ENCODE measurements around the gene CDKAL1.
"Not testable (repeated sequence)": the region's sequence is repeated elsewhere in the genome, so short reads cannot be mapped to it uniquely, and the experiment has no call there.

The CDKAL1 gene

DNA sequence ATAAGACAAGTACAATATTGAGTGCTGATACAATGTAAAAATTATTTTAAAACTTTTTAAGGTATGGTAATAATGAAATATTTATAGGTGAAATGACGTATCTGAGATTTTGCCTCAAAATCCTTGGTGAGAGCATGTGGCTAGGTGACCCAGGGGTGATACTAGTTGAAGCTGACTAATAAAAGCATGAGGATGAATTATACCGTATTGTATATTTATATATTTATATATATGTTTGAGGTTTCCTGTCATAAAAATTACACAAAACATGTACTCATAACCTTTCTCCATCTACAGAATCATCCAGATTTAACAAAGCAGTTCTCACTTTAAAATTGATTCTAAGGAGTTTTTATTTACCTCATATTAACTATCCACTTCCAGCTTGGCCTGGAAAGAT, 358.1 kb downstream of the CDKAL1 start:
- DNase-seq = no peak

DNA sequence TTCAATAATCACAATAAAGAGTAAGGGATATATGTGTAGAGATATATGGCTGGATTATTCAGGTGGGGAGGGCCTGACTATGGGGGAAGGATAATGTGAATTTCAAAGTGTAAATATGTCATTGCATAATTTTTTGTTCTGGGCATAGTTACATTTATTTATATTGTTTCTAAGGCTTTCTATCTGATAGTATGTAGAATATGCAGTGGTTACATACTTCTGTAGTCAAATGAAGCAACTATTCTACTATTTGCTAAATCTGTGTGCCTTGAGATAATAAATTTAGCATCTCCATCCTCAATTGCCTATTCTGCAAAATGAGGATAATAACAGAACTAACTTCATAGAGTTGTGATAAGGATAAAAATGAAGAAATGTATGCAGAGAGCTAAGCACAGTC, 359.2 kb downstream of the CDKAL1 start:
- DNase-seq = no peak

DNA sequence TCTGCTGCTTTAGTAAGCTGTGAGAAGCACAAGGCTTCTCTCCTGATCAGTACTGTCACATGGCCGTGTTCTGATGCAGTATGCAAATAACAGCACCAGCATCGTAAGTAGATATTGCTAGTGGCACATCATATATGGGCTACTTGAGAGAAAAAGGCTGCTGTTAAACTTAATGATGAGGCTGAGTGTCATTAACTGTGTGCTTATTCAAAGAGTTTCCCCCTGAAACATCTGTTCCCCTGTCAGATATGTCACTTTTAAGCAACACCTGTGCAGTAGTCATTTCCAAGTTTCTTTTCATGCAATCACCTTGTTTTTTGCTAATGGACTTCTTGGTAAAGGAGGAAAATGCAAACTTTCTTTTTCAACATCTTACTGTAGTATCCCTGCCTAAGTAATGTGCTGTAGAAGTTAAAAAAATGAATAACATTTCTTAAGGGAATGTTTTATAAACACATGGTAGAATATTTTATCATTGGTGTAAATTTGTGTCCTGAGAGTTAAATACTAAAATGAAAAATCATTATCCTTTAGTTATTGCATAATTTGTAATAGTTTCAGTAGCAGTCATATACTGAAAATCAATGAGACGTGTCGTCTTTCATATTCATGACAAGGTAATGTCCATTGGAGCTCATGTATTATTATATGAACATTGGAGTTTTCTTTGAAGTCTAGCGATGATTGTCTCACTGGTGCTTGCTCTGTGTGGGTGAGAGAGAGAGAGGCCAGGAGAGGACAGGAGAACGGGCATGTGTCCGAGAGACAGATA, 366.3 kb downstream of the CDKAL1 start:
- no peak for DNase-seq

DNA sequence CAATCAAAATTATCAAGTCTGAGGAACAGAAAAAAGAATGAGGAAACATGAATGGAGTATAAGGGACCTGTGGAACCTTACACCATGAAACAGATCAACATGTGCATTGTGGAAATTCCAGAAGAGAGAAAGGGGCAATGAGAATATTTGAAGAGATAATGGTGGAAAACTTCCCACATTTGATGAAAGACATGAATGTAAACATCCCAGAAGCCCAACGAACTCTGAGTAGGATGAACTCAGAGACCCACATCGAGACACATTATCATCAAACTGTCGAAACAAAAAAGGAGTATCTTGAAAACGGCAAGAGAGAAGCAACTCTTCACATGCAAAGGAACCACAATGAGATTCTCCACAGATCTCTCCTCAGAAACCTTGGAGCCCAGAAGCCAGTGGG, 371.1 kb downstream of the CDKAL1 start:
- no peak for DNase-seq

DNA sequence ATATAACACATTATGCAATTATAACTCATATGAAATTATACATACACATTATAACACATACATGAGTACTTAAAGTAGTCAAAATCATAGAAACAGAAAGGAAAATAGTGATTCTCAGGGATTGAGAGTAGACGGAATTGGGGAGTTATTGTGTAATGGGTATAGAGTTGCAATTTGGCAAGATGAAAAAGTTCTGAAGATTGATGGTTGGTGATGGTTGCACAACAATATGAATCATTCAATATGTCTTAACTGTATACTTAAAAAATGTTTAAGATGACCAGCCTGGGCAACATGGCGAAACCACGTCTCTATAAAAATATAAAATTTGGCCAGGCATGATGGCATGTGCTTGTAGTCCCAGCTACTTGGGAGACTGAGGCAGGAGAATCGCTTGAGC, 372.7 kb downstream of the CDKAL1 start:
- DNase-seq = no peak

DNA sequence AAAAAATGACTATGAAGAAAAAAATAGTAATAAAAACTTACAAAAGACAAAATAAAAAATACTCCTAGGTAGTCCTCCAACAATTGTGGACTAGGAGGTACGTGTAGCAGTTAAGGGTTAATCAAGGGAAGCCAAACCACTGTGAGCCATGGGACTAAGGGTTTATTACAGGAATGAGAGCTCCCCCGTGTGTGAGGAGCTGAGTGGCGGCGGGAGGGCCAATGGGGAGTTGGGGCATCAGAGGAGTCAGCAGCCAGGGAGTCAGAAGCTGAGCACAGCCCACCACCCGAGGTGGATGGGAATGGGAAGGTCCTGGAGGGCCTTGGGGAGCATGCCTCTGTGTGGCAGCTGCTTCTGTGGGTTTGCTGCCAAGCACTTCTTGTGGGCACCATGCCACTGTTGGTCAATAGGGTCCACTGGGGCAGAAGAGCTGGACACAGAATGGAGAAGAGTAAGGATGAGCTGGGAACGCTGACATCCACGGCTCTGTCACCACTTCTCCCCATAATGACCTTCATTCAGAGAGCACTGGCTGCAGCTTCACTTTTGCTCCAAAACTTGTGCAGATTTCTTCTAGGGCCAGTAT, 373.3 kb downstream of the CDKAL1 start:
- no peak for DNase-seq

DNA sequence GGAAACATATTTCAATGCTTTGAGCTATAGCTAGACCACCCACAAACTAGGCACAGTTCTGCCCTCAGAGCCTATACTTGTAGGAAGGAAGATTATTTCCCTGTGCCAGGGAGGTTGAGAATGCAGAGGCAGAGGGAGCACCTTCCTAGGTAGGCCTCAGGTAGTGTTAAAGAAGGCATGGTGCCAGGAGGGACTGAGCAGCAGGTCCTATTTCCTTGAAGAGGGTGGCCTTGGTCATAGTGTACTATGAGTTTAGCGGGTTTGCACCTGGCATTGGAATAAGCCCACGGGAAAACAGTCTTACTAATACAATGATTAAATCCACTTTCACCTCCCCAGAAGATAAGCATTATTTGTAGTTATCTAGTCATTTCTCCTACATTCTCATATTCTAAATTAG, 375.4 kb downstream of the CDKAL1 start:
- DNase-seq = no peak

DNA sequence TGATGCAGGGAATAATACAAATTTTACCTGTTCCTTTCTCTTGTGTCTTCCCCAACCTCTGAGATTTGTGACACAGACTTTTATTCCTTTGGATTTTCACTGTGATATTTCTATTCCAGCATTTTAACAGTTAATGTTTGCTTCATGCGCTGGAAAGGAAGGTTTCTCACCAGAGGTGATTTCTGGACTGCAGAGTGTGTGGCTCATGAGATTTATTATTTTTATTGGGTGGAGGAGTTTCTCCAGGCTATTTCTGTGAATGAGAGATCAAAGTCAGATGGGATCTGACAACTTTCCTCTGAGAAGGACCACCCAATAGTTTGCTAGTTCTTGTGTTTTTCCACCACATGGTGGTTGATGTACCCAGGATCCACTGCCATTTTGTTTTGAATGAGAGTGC, 377.5 kb downstream of the CDKAL1 start:
- DNase-seq = no peak

DNA sequence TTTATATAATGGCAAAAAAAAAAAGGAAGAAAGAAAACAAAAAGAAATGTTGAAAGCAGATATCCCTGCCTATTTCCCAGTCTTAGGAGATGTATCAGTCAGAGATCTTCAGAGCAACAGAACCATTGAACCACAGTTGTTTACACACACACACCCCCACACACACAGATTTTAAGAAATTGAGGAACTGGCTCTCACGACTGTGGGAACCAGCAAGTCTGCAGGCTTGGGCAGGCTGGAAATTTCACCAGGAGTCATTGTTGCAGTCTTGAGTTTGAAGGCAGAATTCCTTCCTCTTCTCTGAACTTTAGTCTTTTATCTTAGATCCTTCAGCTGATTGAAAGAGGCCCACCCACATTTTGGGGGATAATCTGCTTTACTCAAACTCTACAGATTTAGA, 380.9 kb downstream of the CDKAL1 start:
- DNase-seq = no peak

DNA sequence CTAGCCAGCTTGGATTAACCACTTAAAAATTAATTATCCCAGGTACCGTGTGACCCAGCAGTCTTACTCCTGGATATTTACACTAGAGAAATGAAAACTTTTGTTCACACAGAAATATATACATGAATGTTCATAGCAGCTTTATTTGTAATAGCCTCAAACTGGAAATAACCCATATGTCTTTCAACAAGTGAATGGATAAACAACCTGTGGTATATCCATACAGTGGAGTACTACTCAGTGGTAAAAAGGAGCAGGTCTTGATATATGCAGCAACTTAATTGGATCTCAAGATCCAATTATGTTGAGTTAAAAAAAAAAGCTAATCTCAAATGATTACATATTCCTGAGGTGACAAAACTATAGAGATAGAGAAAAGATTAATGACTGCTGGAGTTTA, 381.4 kb downstream of the CDKAL1 start:
- no peak for DNase-seq

DNA sequence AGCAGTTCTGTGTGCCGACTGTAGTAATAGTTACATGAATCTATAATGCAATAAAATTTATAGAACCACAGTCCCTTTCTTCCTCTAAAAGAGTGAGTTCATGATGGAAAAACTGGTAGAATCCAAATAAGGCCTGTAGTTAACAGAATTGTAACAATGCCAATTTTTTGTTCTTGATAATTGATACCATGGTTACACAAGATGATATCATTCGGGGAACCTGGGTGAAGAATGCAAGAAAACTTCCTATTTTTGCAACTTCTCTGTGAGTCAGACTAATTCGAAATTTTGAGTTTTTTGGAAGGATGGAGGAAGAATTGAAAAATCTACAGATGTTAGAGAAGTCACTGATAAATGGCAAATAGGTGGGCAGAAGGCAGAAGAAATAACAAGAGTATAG, 381.8 kb downstream of the CDKAL1 start:
- no peak for DNase-seq

DNA sequence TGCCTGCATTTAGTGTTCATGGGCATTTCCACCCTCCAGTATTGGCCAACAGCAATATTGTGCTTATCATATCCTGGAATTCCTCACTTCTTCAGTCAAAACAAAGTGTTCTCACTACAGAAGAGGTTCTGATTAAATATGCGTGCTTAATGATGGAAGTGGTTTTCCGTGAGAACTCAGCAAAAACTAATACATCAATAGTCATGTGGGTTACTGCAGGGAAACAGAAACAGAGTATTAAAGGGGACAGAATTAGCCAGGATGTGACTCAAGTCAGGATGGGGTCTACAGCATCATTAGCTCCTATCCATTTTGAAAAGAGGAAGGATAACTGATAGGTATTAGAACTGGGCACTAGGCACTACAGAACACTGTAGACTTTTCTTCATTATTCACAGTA, 384.6 kb downstream of the CDKAL1 start:
- no peak for DNase-seq

DNA sequence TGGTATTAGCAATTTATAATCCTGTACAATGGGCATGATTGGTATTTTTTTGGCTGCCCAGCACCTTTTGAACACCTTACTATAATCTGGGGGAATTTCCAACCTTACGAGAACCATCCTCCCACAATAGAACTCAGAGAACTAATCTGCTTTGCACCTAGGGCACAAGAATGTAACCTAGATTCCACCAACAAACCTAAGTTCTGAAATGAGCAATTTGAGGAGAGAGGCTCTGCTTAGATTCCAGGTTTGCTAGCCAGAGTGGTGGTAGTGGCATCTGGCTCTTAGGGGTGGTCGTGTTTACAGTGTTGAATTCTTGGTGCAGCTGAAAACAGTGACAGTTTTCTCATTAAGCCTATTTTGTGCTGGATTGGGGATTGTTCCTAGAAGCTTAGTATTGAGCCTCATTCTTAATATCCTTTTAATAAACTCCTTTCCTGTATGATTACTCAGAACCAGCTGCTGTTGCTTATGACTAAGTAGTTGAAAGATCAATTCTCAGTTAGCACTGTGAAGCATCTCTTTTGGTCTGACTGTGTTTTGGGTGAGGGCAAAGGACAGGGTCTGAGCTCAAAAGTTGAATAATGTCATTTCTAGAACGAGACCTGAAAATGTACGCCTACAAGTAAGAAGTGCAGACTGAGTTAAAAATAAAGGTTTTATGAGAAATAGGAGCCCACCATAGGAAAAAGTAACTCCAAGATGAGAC, 385.6 kb downstream of the CDKAL1 start:
- no peak for DNase-seq

DNA sequence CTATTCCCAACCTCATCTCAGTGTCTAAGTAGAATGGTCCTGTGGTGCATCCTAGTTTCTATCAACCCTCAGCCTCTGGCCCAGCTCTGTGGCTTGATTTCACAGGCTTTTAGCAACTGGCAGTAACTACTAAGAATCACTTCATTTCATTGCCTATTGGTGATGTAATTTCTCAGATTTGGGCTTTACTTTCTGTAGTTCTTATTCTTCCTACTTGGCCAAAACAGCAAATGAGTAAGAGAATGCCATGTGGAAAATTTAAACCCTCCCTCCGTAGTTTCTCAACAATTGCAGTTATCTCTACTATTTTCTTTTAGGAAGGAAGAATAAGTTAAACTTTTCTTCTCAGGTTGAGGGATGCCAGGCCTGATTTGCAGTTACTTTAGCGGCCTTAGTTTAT, 387.3 kb downstream of the CDKAL1 start:
- DNase-seq = no peak

DNA sequence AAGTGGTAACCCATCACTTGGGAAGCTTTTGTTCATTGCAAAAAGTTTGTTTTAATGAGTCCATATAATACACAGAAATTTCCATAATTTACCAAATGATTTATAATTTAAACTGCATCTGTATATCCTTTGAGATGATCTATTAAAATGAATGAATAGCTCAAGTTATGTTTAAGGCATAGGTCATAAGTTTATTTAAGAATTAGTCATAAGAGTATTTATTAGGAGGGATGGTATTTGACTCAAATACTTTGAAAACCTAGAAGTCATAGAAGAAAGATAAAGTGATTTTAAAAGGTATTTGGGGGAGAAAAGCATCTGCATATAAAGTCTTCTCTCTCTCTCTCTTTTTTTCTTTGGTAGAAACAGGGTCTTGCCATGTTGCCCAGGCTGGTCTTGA, 388.5 kb downstream of the CDKAL1 start:
- DNase-seq = no peak

DNA sequence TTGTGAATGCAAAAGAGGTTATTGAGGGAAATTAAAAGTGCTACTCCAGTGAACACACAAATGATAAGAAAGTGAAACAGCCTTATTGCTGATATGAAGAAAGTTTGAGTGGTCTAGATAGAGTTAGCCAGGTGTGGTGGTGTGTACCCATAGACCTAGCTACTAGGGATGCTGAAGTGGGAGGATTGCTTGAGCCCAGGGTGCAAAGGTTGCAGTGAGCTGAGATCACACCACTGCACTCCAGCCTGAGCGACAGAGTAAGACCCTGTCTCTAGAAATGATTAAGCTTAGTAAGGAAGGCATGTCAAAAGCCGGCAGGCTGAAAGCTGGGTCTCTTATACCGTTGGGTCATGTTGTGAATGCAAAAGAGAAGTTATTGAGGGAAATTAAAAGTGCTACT, 389.8 kb downstream of the CDKAL1 start:
- DNase-seq = not testable (repeated sequence)

DNA sequence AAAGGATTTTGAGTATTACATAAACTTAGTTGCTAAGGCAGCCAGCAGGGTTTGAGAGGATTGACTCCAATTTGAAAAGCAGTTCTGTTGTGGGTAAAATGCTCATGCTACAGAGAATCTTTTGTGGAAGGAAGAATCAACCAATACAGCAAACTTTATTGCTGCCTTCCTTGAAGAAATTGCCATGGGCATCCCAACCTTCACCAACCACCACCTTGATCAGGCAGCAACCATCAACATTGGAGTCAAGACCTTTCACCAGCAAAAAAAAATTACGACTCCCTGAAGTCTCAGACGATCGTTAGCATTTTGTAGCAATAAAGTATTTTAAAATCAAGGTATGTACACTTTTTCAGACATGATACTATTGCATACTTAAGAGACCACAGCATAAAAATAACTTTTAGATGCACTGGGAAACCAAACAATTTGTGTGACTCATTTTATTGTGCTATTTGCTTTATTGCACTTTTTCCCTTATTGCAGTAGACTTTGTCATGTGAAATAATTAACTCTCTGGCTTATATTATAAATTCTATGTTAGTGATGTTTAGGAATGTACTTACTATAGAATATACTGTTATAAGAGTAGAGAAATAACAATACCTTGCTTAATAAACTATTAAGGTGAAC, 390.8 kb downstream of the CDKAL1 start:
- DNase-seq = no peak

DNA sequence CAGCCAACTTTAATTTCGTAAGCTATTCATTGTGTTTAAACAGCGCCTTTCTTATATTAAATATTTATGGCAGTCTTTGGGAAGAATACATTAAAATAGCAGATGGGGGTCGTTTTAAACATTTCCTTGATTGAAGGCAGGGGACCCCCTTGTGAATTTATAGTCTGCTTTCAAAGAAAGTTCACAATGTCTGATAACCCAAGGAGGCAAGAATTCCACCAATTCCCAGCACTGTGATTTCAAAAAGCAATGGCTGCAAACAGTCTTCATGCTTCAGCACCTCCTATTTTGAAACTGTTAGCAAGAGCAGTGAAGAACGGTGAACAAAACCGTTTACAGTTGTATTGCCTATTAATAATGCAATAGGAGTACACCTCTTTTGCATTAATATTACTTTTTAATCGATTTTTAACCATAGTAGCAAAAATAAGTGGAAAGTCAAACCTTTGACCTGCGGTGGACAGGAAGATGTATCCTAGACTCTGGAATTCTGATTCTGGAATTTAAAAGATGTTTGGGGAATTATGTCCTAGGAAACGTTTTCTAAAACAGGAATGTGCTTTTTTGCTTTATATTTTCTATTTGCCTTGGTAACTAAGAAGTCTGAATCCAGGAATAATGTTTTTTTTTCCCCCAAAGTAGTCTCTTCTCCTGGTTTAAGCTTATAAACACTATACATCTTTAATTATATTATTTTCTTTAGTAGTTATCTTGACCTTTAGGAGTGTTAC, 393.0 kb downstream of the CDKAL1 start:
- DNase-seq = no peak

DNA sequence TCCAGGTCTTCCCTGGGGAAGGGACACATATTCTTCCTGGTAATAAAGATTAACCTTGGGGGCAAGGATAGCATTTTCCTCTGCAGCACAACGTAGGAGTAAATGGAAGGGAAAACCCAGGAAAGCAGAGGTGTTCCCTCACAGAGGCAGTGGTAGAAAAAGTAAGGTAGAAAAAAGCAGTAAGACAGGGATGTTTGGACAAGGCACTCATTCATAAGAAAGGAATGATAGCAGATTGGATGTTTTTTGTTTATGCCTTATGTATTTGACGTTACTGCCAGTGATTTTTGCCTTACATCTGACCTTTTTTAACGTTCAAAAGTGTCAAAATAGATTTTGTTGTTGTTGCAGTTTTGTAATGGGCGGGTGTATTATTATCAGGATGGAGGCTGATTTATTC, 395.0 kb downstream of the CDKAL1 start:
- no peak for DNase-seq

DNA sequence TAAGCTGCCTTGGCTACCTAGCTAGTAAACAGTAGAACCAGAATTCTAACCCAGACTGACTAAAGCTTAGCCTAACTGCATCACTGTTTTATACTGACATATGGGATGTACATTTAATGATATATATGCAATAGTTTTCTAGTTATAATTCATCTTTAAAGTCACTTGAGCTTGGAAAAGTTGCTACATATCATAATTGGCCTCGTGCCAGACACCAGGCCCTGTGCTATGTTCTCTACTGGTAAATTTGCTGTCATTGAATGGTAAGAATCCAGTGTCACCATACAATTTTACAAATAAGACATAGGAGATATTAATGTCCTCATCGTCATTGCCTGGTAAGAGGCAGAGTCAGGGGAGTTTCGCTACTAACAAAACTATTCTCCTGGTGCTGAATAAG, 396.8 kb downstream of the CDKAL1 start:
- no peak for DNase-seq

DNA sequence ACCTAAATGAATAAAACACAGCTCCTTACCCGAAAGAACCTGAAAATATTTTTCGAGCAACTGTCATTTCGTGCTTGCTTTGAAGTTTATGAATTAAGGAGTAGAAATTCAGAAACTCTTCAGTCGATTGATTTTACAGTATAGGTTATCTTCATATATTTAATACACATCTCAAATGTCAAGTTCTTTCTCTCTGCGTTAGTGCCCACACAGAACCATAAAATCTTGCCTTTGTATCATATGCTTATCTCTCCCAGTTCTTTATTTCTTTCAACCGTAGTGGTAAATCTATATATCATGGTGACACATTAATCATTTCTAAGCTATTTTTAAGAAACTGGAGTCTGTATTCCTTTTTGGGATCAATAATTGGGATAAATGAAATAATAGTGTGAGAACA, 397.5 kb downstream of the CDKAL1 start:
- no peak for DNase-seq

DNA sequence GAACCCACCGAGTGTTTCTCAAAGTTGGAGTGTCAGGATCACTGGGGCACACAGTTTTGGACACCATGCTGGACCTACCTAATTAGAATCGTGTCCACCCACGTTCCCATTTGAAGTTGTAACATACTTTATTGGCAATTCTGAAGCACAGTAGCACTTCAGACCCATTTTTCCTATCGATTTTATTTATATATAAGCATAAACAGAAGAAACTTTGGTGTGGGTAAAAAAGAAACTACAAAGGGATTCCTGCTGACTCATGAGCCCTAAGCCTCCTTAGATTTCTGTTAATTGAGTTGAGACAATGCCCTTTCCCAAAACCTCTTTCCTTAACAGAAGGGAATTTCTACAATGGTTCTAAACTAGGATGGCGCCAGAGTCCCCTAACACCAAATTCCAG, 398.0 kb downstream of the CDKAL1 start:
- DNase-seq = no peak

Data from activated CD4-positive, alpha-beta T cell treated with anti-CD3 and anti-CD28 coated beads for 4 hours (primary cell).